AG09309 (cell line): Measurements from ENCODE around the gene SYTL3.
A peak's percentile ranks its signal among the peaks of the same experiment; 100 is the strongest.
"Not testable (repeated sequence)": the region's sequence is repeated elsewhere in the genome, so short reads cannot be mapped to it uniquely, and the experiment has no call there.

ENCODE experiments used
- DNase-seq: peaks from one replicate; pipeline ENCODE4 v3.0.0-alpha.2; 2010; ENCODE audit warnings: low read depth
- H3K4me3 ChIP-seq: 2 replicates; pipeline ENCODE4 v1.5.1; 2011; ENCODE audit warnings: mild to moderate bottlenecking, low read depth, low read length, moderate library complexity; ENCODE audit not compliant: control insufficient read depth
- TF ChIP-seq, protein P1 (sequence below): IDR thresholded peaks from 2 replicates; pipeline ENCODE4 v1.5.1; 2011; ENCODE audit warnings: mild to moderate bottlenecking, low read depth, low read length, inconsistent platforms; ENCODE audit not compliant: insufficient read depth, control insufficient read depth; ENCODE audit errors: missing control alignments

SYTL3 gene

DNA sequence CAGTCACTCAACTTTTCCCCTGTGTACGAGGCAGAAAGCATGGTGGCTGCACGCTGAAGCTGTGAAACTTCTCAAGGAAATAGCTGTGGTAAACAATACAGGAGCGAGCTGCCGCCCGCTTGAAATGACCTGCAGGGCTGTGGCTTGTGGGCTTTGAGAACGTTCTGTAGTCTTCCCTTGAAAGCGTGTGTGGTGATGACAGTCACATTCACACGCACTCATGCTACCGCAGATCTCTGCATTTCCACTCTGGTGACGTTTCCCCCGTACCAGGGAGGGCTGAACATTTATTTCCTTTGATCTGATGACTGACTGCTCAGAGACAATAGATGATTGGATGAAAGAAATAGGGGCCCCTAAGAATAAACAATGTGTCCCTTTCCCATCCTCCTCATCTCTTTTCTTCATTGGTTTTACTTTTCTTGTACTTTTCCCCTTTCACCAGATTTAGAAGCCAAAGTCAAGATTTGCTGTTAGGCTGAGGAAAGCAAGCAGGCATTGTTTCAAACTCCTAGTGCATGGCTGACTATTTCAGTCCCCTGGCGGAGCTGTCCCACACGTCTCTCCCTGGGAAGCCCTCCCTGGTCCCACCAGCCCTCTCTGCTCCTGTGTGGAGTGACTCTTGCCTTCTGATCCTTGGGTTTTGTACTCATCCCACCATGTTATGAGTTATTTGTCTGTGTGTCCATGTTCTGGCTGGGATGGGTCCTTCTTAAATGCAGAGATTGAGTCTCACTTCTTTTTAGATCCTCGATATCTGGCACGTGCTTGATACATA is 3.9 kb downstream of the SYTL3 start:
- DNase-seq, result no peak
- no peak overlapping the region for H3K4me3 ChIP-seq

DNA sequence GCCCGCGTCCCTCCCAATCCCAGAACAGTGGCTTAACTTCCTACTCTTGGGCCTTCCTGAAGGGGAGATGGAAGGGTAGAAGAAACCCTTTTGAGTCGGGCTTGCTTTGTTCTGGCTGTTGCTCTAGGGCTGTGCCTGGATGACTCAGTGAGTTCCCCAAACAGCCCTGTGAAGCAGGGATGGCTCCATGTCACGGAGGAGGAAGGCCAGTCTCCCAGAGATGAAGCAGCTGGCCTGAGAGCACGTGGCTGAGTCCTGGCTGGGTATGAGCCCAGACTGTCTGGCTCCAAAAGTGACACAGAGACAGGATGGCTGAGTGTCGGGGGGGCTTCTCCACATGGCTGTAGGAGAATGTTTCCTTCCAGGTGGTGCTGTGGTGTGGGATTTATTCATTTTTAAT is 4.6 kb downstream of the SYTL3 start:
- DNase-seq, result no peak
- no peak overlapping the region for H3K4me3 ChIP-seq
- TF ChIP-seq, protein P1, sequence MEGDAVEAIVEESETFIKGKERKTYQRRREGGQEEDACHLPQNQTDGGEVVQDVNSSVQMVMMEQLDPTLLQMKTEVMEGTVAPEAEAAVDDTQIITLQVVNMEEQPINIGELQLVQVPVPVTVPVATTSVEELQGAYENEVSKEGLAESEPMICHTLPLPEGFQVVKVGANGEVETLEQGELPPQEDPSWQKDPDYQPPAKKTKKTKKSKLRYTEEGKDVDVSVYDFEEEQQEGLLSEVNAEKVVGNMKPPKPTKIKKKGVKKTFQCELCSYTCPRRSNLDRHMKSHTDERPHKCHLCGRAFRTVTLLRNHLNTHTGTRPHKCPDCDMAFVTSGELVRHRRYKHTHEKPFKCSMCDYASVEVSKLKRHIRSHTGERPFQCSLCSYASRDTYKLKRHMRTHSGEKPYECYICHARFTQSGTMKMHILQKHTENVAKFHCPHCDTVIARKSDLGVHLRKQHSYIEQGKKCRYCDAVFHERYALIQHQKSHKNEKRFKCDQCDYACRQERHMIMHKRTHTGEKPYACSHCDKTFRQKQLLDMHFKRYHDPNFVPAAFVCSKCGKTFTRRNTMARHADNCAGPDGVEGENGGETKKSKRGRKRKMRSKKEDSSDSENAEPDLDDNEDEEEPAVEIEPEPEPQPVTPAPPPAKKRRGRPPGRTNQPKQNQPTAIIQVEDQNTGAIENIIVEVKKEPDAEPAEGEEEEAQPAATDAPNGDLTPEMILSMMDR, result no peak

More for the DNA sequence above, 3.9 kb downstream of the SYTL3 start:
- TF ChIP-seq, protein P1, result no peak

DNA sequence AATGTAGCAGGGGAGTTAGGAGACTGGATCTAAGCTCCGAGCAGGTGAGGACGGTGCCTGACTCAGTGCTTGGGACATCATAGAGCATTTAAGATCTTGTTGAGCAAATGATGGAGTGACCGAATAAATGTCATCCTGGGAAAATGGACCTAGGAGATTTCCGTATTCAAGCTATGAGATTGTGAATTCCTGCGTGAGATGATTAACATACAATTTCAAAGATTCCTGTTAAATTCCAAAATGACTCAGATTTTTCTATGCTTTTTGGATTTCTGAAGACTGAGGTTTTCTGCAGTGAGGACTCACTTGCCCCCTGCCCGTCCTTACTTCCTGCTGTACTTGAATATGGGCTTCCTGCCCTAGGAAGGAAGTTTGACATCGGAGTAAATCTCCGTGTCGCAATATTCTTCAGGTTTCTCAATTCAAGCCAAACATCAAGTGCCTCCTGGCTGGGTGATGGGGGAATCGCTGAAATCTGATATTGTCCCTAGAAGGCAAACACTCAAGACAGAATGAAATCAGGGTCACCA is 5.2 kb downstream of the SYTL3 start:
- TF ChIP-seq, protein P1, result no peak
- DNase-seq, result no peak
- no peak overlapping the region for H3K4me3 ChIP-seq

DNA sequence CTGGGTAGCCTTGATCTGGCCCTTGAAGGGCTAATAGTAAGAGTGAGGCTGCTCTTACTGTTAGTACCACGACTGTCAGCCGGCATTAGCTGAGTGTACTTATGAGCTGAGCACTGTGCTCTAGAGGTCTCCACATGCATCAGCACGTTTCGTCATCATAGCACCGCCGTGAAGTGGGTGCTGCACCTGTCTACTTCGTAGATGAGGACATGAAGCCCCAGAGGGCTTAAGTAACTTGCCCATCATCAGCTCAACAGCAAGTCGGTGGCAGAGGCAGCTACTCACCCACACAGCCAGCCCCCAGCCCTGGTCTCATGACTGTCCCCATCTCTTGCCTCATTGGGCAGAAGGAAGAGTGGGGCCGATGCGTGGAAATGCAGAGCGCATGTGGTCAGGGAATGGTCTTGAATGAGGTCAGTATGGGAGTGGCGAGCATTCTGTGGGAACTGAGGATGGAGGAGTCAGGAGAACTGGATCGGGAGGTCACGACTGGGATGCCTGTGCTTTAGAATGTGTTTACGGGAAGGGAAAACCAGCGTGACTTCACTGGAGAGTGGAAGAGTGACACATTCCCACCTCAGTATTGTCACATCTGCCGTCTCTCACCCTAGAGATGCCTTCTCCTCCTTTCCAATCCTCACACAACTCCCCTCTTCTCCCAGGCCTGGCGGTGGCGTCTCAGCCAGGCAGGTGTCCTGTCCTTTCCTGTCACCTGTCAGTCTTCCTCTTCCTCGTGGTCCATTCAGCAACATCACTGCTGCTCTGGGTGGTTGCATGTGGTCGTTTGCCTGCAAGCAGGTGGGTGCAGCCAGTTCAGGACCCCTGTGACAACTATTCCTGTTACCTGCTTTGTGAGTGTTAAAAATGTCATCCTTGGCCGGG is 6.0 kb downstream of the SYTL3 start:
- TF ChIP-seq, protein P1, result no peak
- DNase-seq, result no peak
- H3K4me3 ChIP-seq, result no peak overlapping the region

DNA sequence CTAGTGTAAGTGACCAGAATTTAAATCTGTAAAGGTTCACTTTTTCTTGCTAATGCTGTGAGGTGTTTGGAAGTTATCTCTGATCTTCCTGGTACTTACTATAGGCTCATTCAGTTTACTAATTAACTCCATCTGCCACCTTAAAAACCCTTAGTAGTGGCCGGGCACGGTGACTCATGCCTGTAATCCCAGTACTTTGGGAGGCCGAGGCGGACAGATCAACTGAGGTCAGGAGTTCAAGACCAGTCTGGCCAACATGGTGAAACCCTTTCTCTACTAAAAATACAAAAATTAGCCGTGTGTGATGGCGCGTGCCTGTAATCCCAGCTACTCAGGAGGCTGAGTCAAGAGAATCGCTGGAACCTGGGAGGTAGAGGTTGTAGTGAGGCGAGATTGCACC is 7.1 kb downstream of the SYTL3 start:
- not testable (repeated sequence) for H3K4me3 ChIP-seq, DNase-seq

DNA sequence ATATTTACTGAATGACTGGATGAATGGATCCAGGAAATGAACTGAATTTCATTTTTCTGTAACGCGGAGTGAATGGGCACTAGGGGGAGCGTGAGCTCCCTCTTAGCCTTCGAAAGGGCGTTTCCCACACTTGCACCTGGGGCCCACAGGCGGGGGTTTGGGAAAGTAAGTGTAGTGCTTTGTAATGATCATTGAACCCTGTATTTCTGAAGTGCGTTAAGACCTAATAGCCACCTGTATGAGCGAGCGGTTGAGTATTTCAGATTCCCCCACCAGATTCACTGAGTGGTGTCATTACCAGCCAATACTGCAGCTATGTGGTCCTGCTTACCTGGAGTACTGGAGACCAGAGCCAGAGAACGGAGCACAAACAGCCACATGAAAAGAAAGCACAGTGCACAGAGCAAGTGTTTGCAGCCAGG is 10.5 kb downstream of the SYTL3 start:
- no peak overlapping the region for H3K4me3 ChIP-seq
- no peak for DNase-seq
- TF ChIP-seq, protein P1, result peak; percentile 70

DNA sequence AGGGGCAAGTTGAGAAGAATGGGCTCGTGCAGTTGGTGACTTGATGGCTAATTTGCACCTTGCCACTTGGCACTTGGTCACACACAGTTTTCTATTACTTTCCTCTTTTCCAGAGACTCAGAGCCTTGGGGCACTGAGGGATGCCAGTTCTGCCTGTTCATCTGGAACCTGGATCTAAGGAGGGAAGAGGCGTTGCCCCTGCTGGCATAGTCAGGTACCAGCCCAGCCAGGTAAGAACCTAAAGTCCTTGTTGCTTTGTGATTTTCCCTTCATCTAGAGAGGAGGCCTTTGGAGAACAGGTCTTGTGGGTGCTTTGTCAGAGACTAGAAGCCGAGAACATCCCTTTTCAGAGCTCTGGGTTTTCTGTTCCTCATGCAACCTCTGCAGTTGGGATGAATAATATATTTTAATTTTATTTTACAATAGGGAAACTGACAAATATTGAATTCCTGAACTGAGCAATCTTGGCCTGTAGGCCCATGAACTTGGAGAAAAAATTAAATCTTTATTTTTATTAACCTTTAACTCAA is 11.4 kb downstream of the SYTL3 start:
- TF ChIP-seq, protein P1, result no peak
- DNase-seq, result no peak

More for the DNA sequence above, 11.4 kb downstream of the SYTL3 start:
- no peak overlapping the region for H3K4me3 ChIP-seq
